Adrenal gland (tissue), 5 donors: ENCODE data around the gene DNASE2.

ENCODE experiments used
- POLR2A ChIP-seq, 2 donors: fragments of 450-650 bp; IDR thresholded peaks; one replicate each; pipeline ENCODE4 v1.6.1; 2017; ENCODE audit warnings: antibody characterized with exemption in 2 of 2, mild to moderate bottlenecking in 2 of 2, moderate library complexity in 1 of 2
- TF ChIP-seq, protein P1 (sequence below), 6 experiments: fragments of 450-650 bp in 4 of 6; fragments of 200-600 bp in 2 of 6; sonication (generic) in 1 of 6; IDR thresholded peaks; 1 replicate in 5 of 6; 2 replicates in 1 of 6; pipeline versions ENCODE4 v1.5.1 to v1.8.0; 2016 to 2021; ENCODE audit warnings: antibody characterized with exemption in 6 of 6, mild to moderate bottlenecking in 2 of 6, moderate library complexity in 1 of 6
- donor health status: DM: no; HTN: no; CAD: no.

DNA sequence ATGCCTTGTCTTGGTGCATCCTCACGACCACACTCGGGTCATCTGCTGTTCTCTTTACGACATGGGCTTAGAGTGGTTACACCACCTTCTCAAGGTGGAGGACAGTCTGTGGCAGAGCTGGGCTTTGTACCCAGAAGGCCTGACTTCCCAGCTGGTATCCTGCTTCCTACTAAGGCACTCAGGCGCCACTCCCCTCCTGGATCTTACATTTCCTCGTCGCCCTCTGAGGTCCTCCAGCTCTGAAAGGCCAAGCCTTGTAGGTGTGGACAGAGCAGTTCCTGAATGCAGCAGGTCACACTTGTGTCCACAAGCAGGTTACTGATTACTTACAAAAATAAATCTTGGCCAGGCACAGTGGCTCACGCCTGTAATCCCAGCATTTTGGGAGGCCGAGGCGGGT, 25.9 kb upstream of the DNASE2 start:
- TF ChIP-seq, protein P1, sequence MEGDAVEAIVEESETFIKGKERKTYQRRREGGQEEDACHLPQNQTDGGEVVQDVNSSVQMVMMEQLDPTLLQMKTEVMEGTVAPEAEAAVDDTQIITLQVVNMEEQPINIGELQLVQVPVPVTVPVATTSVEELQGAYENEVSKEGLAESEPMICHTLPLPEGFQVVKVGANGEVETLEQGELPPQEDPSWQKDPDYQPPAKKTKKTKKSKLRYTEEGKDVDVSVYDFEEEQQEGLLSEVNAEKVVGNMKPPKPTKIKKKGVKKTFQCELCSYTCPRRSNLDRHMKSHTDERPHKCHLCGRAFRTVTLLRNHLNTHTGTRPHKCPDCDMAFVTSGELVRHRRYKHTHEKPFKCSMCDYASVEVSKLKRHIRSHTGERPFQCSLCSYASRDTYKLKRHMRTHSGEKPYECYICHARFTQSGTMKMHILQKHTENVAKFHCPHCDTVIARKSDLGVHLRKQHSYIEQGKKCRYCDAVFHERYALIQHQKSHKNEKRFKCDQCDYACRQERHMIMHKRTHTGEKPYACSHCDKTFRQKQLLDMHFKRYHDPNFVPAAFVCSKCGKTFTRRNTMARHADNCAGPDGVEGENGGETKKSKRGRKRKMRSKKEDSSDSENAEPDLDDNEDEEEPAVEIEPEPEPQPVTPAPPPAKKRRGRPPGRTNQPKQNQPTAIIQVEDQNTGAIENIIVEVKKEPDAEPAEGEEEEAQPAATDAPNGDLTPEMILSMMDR (IDR thresholded peaks at IDR 0.05), result no peak
- TF ChIP-seq POLR2A (IDR thresholded peaks at IDR 0.05), result no peak
